Hematopoietic multipotent progenitor cell (in vitro differentiated cells): Measurements from ENCODE around the gene CCNK. TPM values are rescaled to one million over a fixed set of nuclear protein-coding genes. Genes with fewer than 3 reads are reported as not detected.

Source experiments
- DNase-seq, 3 donors: peaks; one replicate each; pipeline ENCODE4 v3.0.0-alpha.2; 2011 to 2015; ENCODE audit warnings: low read depth in 2 of 3, low spot score in 2 of 3
- total RNA-seq: library from RNA; depleted of rRNA; stranded (reverse); fragments of >200 nt; gene quantifications from one replicate; pipeline ENCODE4 v1.2.3, GENCODE V29; 2012

CCNK gene
- total RNA-seq, 1 donor, result 26.4 TPM

- DNase-seq, result peak; percentile 67 to 78 (median 75)
Measured at GRCh38 chr14:99518441-99519346, 37.5 kb downstream of the CCNK start.

DNA sequence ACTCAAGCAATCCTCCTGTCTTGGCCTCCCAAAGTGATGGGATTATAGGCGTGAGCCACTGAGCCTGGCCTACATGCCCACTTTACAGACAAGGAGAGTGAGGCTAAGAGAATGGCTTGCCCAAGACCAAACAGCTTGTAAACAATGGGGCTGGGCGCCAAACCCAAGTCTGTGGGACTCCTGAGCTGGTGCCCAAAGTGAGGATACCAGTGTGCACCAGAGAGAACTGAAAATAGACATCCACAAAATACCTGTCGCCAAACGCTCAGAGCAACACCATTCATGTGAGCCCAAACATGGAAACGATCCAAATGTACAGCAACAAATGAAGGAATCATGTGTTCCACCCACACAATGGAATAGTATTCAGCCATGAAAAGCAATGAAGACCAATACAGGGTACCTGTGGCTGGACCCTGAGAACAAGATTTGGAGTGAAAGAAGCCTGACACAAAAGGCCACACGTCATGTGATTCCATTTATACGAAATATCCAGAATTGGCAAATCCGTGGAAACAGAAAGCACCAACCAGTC is 38.2 kb downstream of the CCNK start:
- DNase-seq, result no peak

GRCh38 chr14:99519931-99520421 is 38.8 kb downstream of the CCNK start:
- no peak for DNase-seq

DNA sequence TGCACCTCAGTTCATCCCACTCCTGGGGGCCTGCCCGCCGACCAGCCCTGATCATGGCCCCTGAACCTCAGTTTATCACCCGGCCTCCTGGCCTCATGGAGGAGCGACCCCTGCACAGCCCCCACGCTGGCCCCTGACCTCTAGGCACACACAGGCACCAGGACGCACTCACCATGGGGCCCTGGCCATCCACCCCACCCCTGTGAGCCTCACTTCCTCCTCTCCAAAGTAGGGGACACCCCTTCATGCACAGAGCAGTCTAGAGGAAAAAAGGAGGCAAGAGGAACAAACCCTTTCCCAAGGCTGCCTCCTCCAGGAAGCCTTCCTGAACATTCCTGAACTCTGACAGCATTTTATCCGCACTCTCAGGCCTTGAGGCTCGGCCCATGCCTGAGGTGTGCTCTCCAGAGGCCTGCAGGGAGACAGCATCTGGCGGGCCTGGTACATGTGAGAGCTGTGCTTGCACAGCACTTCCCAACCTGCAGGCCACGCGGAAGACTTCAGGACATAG is 39.4 kb downstream of the CCNK start:
- no peak for DNase-seq

DNA sequence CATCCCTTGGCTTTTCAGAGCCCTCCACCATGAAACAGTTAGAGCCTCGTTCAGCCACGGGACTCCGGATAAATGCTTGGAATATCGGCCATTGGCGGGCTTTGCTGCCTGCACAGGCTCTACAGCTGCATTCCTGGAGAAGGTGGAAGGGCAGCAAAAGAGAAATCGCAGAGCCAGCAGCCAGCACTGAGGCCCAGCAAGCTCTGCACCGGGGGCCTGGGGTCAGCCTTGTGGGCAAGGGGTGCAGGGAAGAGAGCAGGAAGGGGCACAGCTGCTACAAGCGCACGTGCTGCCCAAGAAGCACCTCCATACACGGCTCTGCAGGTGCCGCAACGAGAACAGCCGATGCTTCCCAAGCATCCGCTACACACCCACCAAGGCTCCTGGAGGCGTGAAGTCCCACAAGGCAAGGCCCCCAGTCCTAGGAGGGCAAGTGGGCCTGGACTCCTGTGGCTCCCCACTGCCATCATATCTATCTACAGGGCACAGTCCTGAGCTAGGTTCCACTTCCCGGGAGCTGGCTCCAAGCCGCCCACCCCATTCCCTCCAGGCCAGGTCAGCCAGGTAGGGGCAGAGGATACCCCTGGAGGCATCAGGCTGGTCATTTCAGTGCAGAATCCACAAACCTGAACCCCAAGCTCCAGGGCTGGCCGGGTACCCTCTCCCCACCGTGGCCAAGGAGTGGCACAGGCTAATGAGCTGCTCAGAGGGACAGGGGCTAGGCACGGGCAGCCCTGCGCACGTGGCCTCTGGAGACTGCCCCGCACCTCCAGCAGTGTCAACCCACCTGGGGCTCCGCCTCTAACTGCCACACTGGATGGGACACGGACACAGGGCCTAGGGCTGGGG is 40.2 kb downstream of the CCNK start:
- DNase-seq, result no peak

DNA sequence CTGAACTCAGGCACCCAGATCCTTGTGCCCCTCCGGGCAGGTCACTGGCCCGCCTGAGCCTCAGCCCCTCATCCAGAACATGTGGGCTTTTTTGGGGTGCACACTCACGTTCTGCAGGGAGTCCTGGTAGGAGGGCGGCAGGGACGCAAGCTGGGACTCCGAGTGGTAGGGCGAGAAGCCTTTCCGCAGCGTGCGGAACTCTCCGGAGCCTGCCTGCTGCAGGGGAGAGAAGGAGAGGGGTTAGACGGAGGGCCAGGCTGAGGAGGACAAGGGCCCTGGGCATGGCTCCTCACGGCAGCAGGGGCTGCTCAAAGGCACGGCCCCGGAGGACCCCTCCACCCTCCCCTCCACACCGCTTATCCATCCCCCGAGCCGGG is 40.8 kb downstream of the CCNK start:
- DNase-seq, result no peak

DNA sequence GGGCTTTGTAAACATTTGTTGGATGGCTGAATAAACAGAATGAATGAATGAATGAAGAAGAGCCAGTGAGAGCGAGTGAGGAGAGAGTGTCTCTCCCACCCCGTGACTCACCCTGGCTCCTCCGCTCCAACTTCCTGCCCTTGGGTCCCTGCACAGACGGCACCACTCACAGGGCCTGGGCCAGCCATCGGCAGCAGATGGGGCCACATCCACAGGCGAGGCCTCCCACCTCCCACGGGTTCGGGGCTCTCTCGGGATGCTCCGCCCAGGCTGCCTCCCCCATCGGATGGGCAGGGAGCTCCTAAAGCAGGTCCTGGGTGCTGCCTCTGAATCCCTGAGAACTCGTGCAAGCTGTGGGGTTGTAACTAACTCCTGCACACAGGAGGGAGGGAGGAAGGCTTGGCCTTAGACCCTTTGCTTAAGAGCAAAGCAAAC is 41.3 kb downstream of the CCNK start:
- no peak for DNase-seq

DNA sequence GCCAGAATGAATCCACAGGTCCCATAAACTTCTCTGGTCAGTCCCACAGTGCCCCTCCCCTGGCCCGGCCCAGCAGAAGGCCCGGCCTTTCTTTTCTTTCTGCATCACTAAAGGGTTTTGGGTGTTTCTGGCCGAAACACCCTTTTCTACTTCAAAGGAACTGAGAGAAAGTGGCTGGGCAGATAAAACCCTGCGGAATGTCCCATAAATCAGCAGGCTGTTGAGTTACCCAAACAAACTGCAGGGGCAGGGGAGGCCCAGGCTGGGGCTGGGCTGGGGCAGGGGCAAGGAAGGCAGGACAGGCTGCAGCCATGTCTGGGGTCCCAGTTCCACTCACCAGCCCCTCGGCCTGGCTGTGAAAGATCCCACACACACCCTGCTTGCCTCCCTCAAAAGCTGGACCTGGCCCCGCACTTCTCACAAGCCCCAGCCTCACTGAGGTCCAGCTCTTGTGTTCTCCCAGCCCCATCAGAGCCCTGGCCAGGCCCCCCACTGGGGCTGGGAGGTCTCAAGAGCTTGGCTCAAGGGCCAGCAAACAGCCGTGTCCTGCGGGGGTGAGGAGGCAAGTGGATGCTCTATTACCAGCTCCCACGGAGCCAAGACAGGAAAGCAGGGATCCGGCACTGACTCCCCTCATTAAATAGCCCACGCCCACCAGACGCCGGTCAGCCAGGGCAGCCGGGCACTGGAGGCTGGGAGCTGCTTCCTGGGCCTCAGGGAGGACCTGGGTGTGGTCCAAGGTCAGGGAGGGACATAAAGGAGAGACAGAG is 41.9 kb downstream of the CCNK start:
- no peak for DNase-seq

- DNase-seq, result no peak
Measured at GRCh38 chr14:99523704-99524055, 42.5 kb downstream of the CCNK start.

- no peak for DNase-seq
Measured at GRCh38 chr14:99524091-99524661, 43.0 kb downstream of the CCNK start.

GRCh38 chr14:99524804-99525698 is 43.8 kb downstream of the CCNK start:
- DNase-seq, result no peak

- DNase-seq, result no peak
Measured at GRCh38 chr14:99525699-99526080, 44.5 kb downstream of the CCNK start.

DNA sequence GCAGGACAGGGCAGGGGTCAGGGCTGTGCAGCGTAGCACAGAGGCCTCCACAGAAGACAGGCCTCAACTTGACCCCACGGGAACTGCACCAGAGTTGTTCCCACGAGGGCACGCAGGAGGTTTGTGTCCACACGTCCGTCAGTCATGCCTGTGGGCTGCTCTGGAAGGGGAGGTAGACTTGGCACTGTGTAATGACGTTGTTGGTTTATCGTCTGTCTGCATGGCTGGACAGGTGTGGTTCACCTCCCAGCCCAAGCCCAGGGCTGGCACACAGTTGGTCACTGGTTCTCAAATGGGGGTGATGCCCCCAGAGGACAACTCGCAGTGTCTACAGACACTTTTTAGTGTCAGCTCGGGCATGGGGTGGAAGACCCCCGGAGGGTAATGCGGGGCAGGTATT is 45.8 kb downstream of the CCNK start:
- DNase-seq, result no peak

- DNase-seq, result no peak
Measured at GRCh38 chr14:99527427-99528076, 46.3 kb downstream of the CCNK start.

- no peak for DNase-seq
Measured at GRCh38 chr14:99529899-99530298, 48.7 kb downstream of the CCNK start.

DNA sequence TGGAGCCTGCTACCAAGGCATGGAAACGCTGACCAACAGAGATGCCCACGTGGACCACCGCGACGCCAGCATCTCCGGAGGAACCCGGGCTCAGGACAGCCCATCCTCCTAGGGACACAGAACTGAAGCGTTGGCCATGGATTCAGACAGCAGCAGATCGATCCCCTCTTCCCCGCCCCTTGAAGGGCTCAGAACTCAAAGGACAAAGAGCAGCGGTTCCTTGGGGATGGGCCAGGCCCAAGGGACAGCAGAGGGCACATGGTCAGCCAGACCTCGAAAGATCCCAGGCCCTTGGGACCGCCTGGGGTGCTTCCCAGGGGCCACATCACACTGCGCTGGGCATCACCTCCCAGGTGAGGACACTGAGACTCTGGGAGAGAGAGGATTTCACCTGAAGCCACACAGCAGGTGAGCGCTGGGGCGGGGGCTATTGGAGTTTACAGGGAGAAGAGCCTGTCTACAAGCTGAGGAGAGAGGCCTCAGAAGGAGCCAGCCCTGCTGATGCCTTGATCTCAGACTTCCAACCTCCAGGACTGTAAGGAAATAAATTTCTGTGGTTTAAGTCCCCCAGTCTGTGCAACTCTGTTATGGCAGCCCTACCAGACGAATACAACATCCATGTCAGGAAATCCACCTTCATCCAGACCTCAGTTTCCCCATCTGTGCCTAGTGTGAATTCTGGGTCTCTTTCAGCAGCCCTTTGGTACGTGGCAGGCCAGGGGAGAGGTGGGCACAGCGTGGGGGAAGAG is 49.4 kb downstream of the CCNK start:
- DNase-seq, result no peak

GRCh38 chr14:99531251-99532096 is 50.3 kb downstream of the CCNK start:
- DNase-seq, result peak in 1 of 3 donors; percentile 12
